Right cardiac atrium (tissue), 5 donors: ENCODE data around the gene NAA38. TPM values are rescaled to one million over a fixed set of nuclear protein-coding genes. Genes with fewer than 3 reads are reported as not detected.

Source experiments
- polyA plus RNA-seq: library from polyadenylated mRNA; stranded (reverse); fragments of 200-250 nt; gene quantifications from one replicate; pipeline ENCODE4 v1.2.3, GENCODE V29; 2013
- total RNA-seq, 4 donors: library from RNA; stranded (reverse); fragmentation: NEBNext Ultra II Directional; extraction: Animal tissue kit (Norgen Biotek cat#: 25700); gene quantifications; one replicate each; pipeline ENCODE4 v1.2.1, GENCODE V29; 2021
- donor health status: healthy with polysubstance abuse.
- donor health status: DM: no; HTN: yes; CAD: no.
- donor health status: DM: no; HTN: no; CAD: no.
- donor health status: DM: no; HTN: yes; CAD: no; lungs with severe emphysema.
- donor health status: DM: yes; HTN: yes; CAD: no.

Gene NAA38
- total and polyA plus RNA-seq, 5 donors = 59.9 to 160 (median 96.9) TPM

Other genes with a start within 250 kb of the NAA38 start
- gene FXR2, start 242.7 kb downstream of the NAA38 start, total RNA-seq = 100 to 1,000 TPM in 1 of 4 donors, 10 to 100 TPM in 3; 78.9 to 109 (median 87.2) TPM
- 79.3 TPM for gene FXR2, start 242.7 kb downstream of the NAA38 start, polyA plus RNA-seq
- gene SAT2, start 229.7 kb downstream of the NAA38 start, total RNA-seq = 100 to 1,000 TPM in 2 of 4 donors, 10 to 100 TPM in 2; 85.1 to 117 (median 93.7) TPM
- gene SAT2, start 229.7 kb downstream of the NAA38 start, polyA plus RNA-seq = 141 TPM
- gene SHBG, start 227.4 kb downstream of the NAA38 start, total RNA-seq = 1 to 10 TPM in 1 of 4 donors, under 1 TPM in 2, not detected in 1; 0.71 to 1.2 (median 0.82) TPM
- gene SHBG, start 227.4 kb downstream of the NAA38 start, polyA plus RNA-seq = 0.57 TPM
- gene ATP1B2, start 206.6 kb downstream of the NAA38 start, total RNA-seq = 10 to 100 TPM in 1 of 4 donors, 1 to 10 TPM in 3; 3.1 to 10.2 (median 5.3) TPM
- gene ATP1B2, start 206.6 kb downstream of the NAA38 start, polyA plus RNA-seq = 2.8 TPM
- gene TP53, start 170.1 kb downstream of the NAA38 start, total RNA-seq = 10 to 100 TPM; 13.2 to 16.3 (median 14.2) TPM
- 6.1 TPM for gene TP53, start 170.1 kb downstream of the NAA38 start, polyA plus RNA-seq
- 1 to 10 TPM; 4.0 to 6.3 (median 4.9) TPM for gene WRAP53, start 169.1 kb downstream of the NAA38 start, total RNA-seq
- gene WRAP53, start 169.1 kb downstream of the NAA38 start, polyA plus RNA-seq = 5.1 TPM
- under 1 TPM; 0.31 to 0.97 (median 0.54) TPM for gene EFNB3, start 152.4 kb downstream of the NAA38 start, total RNA-seq
- 0.59 TPM for gene EFNB3, start 152.4 kb downstream of the NAA38 start, polyA plus RNA-seq
- under 1 TPM in 3 of 4 donors, not detected in 1; 0.03 to 0.22 (median 0.06) TPM for gene DNAH2, start 139.8 kb downstream of the NAA38 start, total RNA-seq
- gene DNAH2, start 139.8 kb downstream of the NAA38 start, polyA plus RNA-seq = 0.11 TPM
- 10 to 100 TPM; 25.7 to 28.1 (median 27.5) TPM for gene KDM6B, start 23.3 kb downstream of the NAA38 start, total RNA-seq
- gene KDM6B, start 23.3 kb downstream of the NAA38 start, polyA plus RNA-seq = 18.6 TPM
- gene TMEM88, start 2.5 kb downstream of the NAA38 start, total RNA-seq = 10 to 100 TPM in 3 of 4 donors, 1 to 10 TPM in 1; 9.0 to 24.6 (median 16.3) TPM
- gene TMEM88, start 2.5 kb downstream of the NAA38 start, polyA plus RNA-seq = 74.5 TPM
- 10 to 100 TPM; 12.6 to 16.2 (median 15.4) TPM for gene CYB5D1, start 444 bp upstream of the NAA38 start, total RNA-seq
- 12.1 TPM for gene CYB5D1, start 444 bp upstream of the NAA38 start, polyA plus RNA-seq
- gene CHD3, start 31.2 kb upstream of the NAA38 start, total RNA-seq = 10 to 100 TPM; 31.2 to 38.8 (median 35.0) TPM
- gene CHD3, start 31.2 kb upstream of the NAA38 start, polyA plus RNA-seq = 45.3 TPM
- gene RNF227, start 58.7 kb upstream of the NAA38 start, total RNA-seq = 1 to 10 TPM in 3 of 4 donors, under 1 TPM in 1; 0.89 to 2.1 (median 1.5) TPM
- 1.5 TPM for gene RNF227, start 58.7 kb upstream of the NAA38 start, polyA plus RNA-seq
- gene KCNAB3, start 72.3 kb upstream of the NAA38 start, total RNA-seq = 1 to 10 TPM in 1 of 4 donors, under 1 TPM in 3; 0.60 to 1.2 (median 0.70) TPM
- 0.50 TPM for gene KCNAB3, start 72.3 kb upstream of the NAA38 start, polyA plus RNA-seq
- 100 to 1,000 TPM in 3 of 4 donors, 10 to 100 TPM in 1; 73.4 to 109 (median 104) TPM for gene TRAPPC1, start 74.4 kb upstream of the NAA38 start, total RNA-seq
- 135 TPM for gene TRAPPC1, start 74.4 kb upstream of the NAA38 start, polyA plus RNA-seq
- gene CNTROB, start 74.6 kb upstream of the NAA38 start, total RNA-seq = 10 to 100 TPM in 3 of 4 donors, 1 to 10 TPM in 1; 9.6 to 14.6 (median 10.4) TPM
- 9.6 TPM for gene CNTROB, start 74.6 kb upstream of the NAA38 start, polyA plus RNA-seq
- gene GUCY2D, start 145.1 kb upstream of the NAA38 start, total RNA-seq = under 1 TPM in 3 of 4 donors, not detected in 1; 0.23 to 0.85 (median 0.31) TPM
- 0.09 TPM for gene GUCY2D, start 145.1 kb upstream of the NAA38 start, polyA plus RNA-seq
- gene ALOX15B, start 181.5 kb upstream of the NAA38 start, total RNA-seq = under 1 TPM; 0.25 to 0.68 (median 0.46) TPM
- gene ALOX15B, start 181.5 kb upstream of the NAA38 start, polyA plus RNA-seq = 0.54 TPM
- under 1 TPM in 1 of 4 donors, not detected in 3; 0.71 TPM for gene ALOX12B, start 230.2 kb upstream of the NAA38 start, total RNA-seq
- gene ALOX12B, start 230.2 kb upstream of the NAA38 start, polyA plus RNA-seq = not detected